GM19035 (cell line): ENCODE results near the gene NUDT22.

Experiments
- ATAC-seq: cut with Tn5 transposase; IDR thresholded peaks from one replicate; pipeline ENCODE4 v1.9.1; 2021; ENCODE audit not compliant: unreplicated experiment

Gene NUDT22

GRCh38 chr11:64206457-64207255 is 19.4 kb upstream of the NUDT22 start, which contains the start of gene FERMT3:
Gene FERMT3 (plus strand): TSS chr11:64206721. CDS start chr11:64207365, 644 bp downstream.
- ATAC-seq = peak; percentile 38

- ATAC-seq = peak; percentile 59
Measured at GRCh38 chr11:64207256-64208085, 18.6 kb upstream of the NUDT22 start.

- no peak for ATAC-seq
Measured at GRCh38 chr11:64208086-64208795, 17.8 kb upstream of the NUDT22 start.

- ATAC-seq = no peak
Measured at GRCh38 chr11:64208796-64209562, 17.1 kb upstream of the NUDT22 start.

GRCh38 chr11:64209563-64209843 is 16.6 kb upstream of the NUDT22 start:
- no peak for ATAC-seq

GRCh38 chr11:64210301-64211020 is 15.6 kb upstream of the NUDT22 start:
- ATAC-seq = no peak

GRCh38 chr11:64211181-64211872 is 14.7 kb upstream of the NUDT22 start:
- no peak for ATAC-seq

GRCh38 chr11:64216879-64217278 is 9.2 kb upstream of the NUDT22 start:
- ATAC-seq = no peak

GRCh38 chr11:64218628-64219353 is 7.3 kb upstream of the NUDT22 start:
- no peak for ATAC-seq

- no peak for ATAC-seq
Measured at GRCh38 chr11:64219354-64219684, 6.8 kb upstream of the NUDT22 start.

GRCh38 chr11:64219755-64220154 is 6.3 kb upstream of the NUDT22 start:
- ATAC-seq = no peak

GRCh38 chr11:64220271-64220670 is 5.8 kb upstream of the NUDT22 start:
- ATAC-seq = no peak

GRCh38 chr11:64220798-64221197 is 5.3 kb upstream of the NUDT22 start:
- no peak for ATAC-seq

GRCh38 chr11:64222651-64223000 is 3.4 kb upstream of the NUDT22 start:
- ATAC-seq = no peak

GRCh38 chr11:64223001-64223651 is 2.9 kb upstream of the NUDT22 start:
- no peak for ATAC-seq

- ATAC-seq = no peak
Measured at GRCh38 chr11:64224151-64224890, 1.8 kb upstream of the NUDT22 start.

- no peak for ATAC-seq
Measured at GRCh38 chr11:64224891-64225607, 1.0 kb upstream of the NUDT22 start.
